Mucosa of gallbladder (tissue), 1 donor: ENCODE results near the gene TSNAXIP1. TPM values are rescaled to one million over a fixed set of nuclear protein-coding genes. Genes with fewer than 3 reads are reported as not detected.
"Not testable (repeated sequence)": the region's sequence is repeated elsewhere in the genome, so short reads cannot be mapped to it uniquely, and the experiment has no call there.

Experiments used
- DNase-seq: peaks from one replicate; pipeline ENCODE4 v3.0.0-alpha.2; 2020; ENCODE audit warnings: low spot score
- total RNA-seq: library from RNA; stranded (reverse); gene quantifications from one replicate; pipeline ENCODE4 v1.2.1, GENCODE V29; 2021
- donor health status: DM: no; HTN: no; CAD: no.

The TSNAXIP1 gene
- total RNA-seq, 1 donor from 2014 or later, result 4.1 TPM

DNA sequence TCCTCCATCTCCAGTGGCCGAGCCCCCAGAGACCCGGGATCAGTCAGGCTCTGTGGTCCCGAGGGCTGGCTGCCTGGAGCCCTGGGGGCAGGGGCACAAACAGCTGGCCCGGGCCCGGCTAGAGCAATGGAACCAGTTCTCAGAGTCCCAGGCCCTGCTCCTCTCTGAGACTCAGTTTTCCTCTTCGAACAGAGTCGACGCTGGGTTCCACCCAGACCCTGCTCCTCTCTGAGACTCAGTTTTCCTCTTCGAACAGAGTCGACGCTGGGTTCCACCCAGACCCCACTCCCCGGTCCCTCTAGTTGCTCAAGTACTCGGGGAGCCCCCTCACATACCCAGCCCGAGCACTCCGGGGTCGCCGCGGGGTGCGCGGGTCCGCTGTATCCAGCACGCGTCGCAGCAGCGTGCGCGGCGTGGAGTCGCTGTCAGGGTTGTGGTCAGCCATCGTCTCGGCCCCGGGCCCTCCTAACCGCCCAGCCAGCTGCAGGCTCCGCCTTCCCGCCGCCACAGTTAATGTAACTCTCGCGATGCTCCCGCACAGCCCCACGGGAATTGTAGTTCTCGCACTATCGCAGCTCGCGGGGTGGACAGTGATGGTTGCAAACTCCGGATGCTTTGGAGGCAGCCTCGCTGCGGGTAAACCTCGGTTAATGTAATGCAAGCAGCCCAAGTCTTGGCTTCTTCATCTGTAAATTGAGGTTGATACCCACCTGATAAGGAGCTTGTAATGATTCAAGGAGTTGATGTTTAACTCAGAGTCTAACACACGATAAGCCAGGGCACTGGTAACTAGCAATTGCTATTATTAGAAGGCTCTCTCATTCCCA, 26.9 kb downstream of the TSNAXIP1 start:
- peak; percentile 95 for DNase-seq

- no peak for DNase-seq
Measured at GRCh38 chr16:67834242-67834614, 27.5 kb downstream of the TSNAXIP1 start.

GRCh38 chr16:67837190-67837589, 30.5 kb downstream of the TSNAXIP1 start:
- DNase-seq, result not testable (repeated sequence)

- no peak for DNase-seq
Measured at GRCh38 chr16:67837811-67838210, 31.1 kb downstream of the TSNAXIP1 start.

- no peak for DNase-seq
Measured at GRCh38 chr16:67841198-67841815, 34.6 kb downstream of the TSNAXIP1 start.

DNA sequence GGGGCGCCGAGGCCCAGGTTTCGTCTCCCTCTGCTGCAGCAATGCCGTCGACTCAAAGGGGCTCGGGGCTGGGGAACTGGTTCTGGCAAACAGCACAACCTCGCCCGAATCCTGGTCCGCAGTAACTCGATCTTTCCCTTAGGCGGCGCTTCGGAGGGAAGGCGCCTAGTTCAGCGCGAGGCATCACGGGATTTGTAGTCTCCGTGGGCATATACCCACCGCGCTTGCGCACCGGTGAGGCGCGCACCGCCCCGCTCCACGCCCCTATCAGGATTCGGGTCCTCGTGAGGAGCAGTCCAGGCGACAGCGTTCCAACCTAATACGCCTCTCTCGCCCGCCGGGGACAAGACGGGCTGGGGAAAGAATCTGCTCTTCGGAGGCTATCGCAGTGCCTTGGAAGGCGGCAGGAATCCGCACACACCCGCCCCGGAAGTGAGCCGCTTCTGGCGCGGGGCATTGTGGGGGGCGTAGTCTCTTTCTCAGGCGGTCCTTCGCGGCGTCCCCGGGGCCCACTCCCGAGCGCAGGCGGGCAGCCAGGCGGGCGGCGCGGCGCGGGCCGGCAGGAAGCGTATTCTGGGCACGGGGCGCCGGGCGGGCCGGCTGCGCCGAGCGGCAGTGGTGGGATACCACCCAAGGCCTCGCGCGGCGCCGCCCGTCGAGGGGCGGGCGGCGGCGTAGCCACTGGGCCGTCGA, 35.3 kb downstream of the TSNAXIP1 start, which contains the start of gene THAP11:
Gene THAP11, plus strand, starts transcription at position 505 of the 693 bp plus-strand sequence. CDS start 235 bp downstream, outside the sequence.
- DNase-seq, result peak; percentile 95

- DNase-seq, result peak; percentile 48
Measured at GRCh38 chr16:67842509-67843342, 36.0 kb downstream of the TSNAXIP1 start.

- DNase-seq, result no peak
Measured at GRCh38 chr16:67843343-67843765, 36.7 kb downstream of the TSNAXIP1 start.

DNA sequence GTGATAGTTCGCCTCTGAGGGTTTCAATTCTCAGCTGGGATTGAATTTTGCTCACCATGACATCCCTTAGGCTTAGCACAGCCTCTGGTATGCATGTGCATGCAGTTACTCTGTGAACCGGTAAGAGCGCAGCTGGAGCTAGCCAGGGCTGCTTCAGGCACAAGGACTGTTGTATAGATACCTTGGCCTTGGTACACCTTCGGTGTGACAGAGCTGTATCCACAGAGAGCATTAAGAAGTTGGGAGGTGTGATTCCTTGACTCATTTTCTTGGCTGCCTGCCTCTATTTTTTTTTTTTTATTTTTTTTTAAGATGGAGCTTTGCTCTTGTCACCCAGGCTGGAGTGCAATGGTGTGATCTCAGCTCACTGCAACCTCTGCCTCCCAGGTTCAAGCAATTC, 37.8 kb downstream of the TSNAXIP1 start:
- no peak for DNase-seq

GRCh38 chr16:67845291-67846062, 38.8 kb downstream of the TSNAXIP1 start:
- DNase-seq, result no peak

DNA sequence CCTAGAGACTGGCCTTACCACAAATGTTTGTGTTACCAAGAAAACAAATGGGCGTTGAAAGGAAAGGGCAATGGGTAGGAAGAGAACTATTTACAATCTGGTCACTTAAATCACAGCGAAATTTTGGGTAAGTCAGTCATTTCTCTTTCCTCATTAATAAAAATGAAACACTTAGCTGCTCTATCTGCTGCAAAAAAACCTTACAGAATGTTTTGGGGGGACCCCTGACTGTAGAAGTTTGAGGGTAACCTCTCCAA, 39.3 kb downstream of the TSNAXIP1 start:
- no peak for DNase-seq

DNA sequence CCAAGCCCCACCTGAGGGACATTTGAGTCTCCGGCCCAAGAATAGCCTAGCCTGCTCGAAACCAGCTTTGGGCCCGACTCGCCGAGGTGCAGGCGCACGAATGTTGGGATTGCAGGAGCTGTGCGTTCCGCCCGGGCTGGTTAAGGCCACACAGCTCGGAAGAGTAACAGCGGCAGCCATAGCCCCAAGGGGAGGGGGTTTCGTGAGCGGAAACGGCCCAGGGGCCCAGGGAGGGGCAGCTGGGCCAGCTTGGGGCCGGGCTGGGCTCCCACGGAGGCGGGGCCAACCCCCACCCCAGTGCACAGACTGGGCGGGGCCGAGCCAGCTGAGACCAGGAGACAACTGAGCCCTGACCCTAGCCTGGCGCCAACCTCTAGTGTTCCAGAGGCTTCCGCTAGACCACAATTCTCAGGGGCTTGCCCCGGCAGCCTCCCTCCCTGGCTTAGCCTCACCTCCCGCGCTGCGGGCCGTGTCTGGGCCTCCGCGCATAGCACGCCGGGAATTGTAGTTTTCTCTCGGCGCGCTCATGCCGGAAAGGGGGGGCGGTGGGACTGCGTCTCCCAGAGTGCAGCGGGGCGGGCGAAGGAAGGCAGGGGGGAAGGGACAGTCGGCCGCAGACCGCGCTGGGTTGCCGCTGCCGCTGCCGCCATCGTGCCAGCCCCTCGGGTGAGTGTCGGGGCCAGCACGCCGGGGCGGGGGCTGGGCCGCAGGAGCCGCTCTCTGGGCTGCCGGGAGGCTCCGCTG, 39.8 kb downstream of the TSNAXIP1 start, which contains the start of gene NUTF2:
Gene NUTF2, plus strand, starts transcription at position 614 of the 744 bp plus-strand sequence. CDS start 18,198 bp downstream, outside the sequence.
- peak; percentile 95 for DNase-seq

- DNase-seq, result no peak
Measured at GRCh38 chr16:67847064-67847861, 40.6 kb downstream of the TSNAXIP1 start, which contains the start of gene CENPT. CENPT (minus strand) TSS chr16:67847693; CDS start chr16:67833859, 13,834 bp downstream.

- no peak for DNase-seq
Measured at GRCh38 chr16:67848118-67848517, 41.4 kb downstream of the TSNAXIP1 start.

DNA sequence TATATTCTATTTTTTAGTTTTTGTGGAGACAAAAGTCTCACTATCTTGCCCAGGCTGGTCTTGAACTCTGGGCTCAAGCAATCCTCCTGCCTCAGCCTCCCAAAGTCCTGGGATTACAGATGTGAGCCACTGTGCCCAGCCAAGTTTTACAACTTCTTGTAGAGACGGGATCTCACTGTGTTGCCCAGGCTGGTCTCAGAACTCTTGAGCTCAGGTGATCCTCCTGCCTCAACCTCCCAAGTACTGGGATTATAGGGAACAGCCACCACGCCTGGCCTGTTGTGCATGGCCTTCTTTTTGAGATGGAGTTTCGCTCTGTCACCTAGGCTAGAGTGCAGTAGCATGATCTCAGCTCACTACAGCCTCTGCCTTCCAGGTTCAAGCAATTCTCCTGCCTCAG, 47.0 kb downstream of the TSNAXIP1 start:
- DNase-seq, result no peak

DNA sequence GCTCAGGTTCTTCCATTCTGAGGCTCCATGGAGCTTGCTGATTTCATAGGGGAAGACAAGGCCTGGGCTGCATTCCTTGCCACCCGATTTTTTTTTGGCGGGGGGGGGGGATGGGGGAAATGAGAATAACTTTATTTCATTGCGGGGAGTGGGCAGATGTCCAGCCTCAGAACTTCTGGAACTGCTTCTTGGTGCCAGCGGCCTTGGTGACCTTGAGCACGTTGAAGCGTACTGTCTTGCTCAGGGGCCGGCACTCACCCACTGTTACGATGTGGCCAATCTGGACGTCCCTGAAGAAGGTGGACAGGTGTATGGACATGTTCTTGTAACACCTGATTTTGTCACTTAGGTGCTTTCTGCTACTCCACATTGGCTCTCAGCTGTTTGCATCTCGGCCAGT, 49.1 kb downstream of the TSNAXIP1 start:
- no peak for DNase-seq

DNA sequence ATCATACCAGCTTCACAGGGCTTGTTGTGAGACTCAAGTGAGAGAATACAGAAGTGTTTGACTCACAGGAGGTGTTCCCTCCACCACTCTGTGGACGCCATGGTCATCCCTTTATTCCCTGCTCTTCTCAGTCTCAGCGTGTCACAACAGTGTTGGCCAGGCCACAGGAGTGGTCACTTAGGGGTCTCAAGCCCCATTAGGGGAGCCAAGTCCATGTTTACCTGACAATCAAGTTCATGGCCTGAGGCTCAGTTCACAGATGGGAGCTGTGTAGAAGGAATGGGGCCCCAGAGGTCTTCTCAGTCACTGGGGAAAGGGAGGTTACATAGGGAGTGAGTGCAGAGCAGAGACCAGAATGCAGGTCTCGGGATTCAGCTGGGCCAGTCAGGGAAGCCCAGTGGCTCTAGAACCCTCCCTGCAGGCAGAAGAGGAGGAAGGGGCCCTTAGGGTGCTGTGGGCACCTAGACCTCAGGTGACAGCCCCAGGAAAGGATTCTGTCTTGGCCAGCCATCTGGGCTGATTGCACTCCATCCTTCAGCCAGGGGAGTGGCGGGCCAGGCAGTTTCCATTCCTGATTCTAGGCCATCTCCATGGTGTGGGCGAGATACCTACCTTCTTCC, 50.3 kb downstream of the TSNAXIP1 start:
- no peak for DNase-seq

DNA sequence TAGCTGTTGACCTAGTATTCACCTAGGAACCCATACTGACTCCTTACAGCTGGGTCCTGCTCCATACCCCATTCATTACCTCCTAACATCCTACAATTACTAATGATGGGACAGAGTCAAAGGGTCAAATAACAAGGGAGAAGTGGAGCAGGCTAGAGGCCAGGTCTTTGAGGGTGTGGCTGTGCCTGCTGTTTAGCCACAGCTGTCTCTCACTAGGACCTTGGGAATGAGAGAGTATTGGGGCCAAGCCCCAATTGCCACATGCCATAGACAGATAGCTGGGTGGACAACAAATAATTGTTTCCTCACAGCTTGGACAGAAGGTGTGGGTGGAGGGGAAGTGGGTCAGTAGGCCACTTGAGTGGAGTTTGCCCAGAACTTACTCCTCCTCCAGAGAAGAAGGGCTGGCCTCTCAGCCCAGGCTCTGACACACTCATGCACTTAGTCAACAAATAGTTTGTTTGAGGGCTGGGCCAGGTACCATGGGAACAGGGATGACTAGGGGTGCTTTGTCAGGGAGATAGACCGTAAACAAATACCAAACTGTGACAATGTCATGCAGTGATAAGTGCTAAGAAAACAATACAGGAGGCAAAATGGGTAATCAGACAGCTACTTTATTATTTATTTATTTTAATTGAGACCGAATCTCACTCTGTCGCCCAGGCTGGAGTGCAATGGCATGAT, 51.0 kb downstream of the TSNAXIP1 start:
- DNase-seq, result peak; percentile 77
